Activated naive CD4-positive, alpha-beta T cell treated with anti-CD3 and anti-CD28 coated beads, Interleukin-2, amount 50 U/mL, for 72 hours (primary cell): ENCODE results near the gene ATL3. TPM values are rescaled to one million over a fixed set of nuclear protein-coding genes. Genes with fewer than 3 reads are reported as not detected.
"Not testable (repeated sequence)": the region's sequence is repeated elsewhere in the genome, so short reads cannot be mapped to it uniquely, and the experiment has no call there.

Experiments used
- ATAC-seq, 2 donors: fragments of 150-1000 bp; cut with Tn5 transposase; 2 replicates each; pipeline ENCODE4 v1.10.0; 2021; ENCODE audit warnings: mild to moderate bottlenecking in 2 of 2, moderate library complexity in 2 of 2
- DNase-seq, 2 donors: peaks; one replicate each; pipeline ENCODE4 v3.0.0; 2021 to 2022; ENCODE audit warnings: low spot score in 2 of 2
- H3K27ac Mint-ChIP-seq, 2 donors: one replicate each; pipeline ENCODE4 v1.8.0; 2022; ENCODE audit warnings: mild to moderate bottlenecking in 2 of 2, mixed read lengths in 2 of 2
- H3K36me3 Mint-ChIP-seq, 2 donors: one replicate each; pipeline ENCODE4 v1.8.0; 2022; ENCODE audit warnings: mixed read lengths in 2 of 2
- H3K9me3 Mint-ChIP-seq, 2 donors: one replicate each; pipeline ENCODE4 v1.8.0; 2022; ENCODE audit warnings: mixed read lengths in 2 of 2
- total RNA-seq, 2 donors: library from RNA; stranded (reverse); gene quantifications; one replicate each; pipeline ENCODE4 v1.2.3, GENCODE V29; 2022

ATL3 gene
- total RNA-seq, 2 donors from 2014 or later, result 14.5 to 26.9 TPM

DNA sequence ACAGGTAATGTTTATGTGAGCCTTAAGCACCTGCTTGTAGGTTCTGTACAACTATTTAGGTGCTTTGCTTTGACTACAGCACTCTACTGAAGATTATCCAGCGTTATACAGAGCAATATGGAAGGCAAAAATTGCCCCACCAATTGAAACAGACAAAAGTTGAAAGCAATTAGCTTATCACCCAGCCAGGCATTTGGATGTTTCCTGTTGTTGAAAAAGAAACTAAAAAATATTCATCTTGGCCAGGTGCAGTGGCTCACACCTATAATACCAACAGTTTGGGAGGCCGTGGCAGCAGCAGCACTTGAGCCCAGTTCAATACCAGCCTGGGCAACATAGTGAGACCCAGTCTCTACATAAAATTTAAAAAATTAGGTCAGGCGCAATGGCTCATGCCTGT, 18.5 kb downstream of the ATL3 start:
- H3K36me3 Mint-ChIP-seq, result peaks cover 0 to 16% of the 10 kb centered on the region in 2 donors

DNA sequence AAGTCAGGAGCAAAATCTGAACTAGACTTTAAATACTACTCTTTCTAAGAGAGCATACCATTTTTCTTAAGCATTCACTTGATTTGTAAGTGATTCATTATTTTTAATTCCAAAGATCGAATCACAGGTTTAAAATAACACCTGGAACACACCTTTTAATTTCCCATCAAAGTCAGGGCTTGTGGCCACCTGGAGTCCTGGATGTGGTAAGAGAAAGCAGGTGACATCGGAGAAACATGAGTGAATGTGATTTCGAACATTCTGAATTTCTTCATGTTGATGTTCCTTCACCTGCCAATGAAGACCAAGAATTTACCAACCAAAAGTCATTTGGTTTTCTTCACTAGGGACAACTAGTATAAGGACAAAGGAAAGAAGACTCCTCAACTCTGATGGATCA, 28.0 kb downstream of the ATL3 start:
- no peak for DNase-seq
- H3K27ac Mint-ChIP-seq, result no peak overlapping the region
- no peak for ATAC-seq
- H3K9me3 Mint-ChIP-seq, result no peaks in the 10 kb centered on the region
- no peaks in the 10 kb centered on the region for H3K36me3 Mint-ChIP-seq

More for the DNA sequence above, 18.5 kb downstream of the ATL3 start:
- Mint-ChIP-seq H3K9me3 (no peaks in the 10 kb centered on the region), H3K27ac (peak overlapping the region in 1 of 2 donors; percentile 18)
- DNase-seq (no peak), ATAC-seq (no peak)

DNA sequence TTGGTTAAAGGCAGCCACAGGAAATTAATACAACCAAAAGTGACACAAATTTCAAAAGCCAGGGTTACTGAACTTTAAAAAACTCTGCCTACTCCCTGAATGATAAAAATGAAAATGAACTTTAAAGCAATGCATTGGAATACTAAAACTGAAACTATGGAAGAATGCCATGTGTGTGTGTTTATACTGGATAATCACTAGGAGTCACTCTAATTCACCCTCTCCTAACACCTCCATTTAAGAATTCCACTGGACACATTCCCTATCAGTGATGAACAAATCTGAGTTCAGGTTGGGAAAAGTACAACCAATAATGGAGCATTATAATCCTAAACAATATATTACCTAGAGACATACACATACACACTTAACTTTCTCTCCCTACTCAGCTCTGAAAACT, 29.4 kb downstream of the ATL3 start:
- H3K9me3 Mint-ChIP-seq, result no peaks in the 10 kb centered on the region
- H3K27ac Mint-ChIP-seq, result no peak overlapping the region

DNA sequence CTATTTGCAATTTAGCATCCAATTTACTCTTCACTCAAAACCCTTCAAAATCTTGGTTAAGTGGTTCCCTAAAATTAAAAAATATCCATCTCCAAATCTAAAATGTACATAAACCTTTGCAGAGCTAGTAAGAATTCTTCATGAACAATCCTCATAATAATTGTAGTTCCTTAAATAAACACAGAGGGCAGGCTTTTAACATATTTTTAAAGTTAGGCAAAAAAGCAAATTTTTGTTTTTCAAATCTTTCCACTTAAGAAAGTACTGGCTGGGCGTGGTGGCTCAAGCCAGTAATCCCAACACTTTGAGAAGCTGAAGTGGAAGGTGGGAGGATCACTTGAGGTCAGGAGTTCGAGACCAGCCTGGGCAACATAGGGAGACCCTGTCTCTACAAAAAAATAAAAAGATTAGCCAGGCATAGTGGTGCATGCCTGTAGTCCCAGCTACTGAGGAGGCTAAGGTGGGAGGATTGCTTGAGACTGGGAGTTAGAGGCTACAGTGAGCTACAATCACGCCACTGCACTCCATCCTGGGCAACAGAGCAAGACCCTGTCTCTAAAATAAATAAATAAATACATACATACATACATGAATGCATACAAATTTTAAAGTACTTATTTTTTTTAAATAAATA, 31.9 kb downstream of the ATL3 start:
- DNase-seq, result no peak
- Mint-ChIP-seq H3K9me3 (no peaks in the 10 kb centered on the region), H3K36me3 (peaks cover 0 to 6% of the 10 kb centered on the region in 2 donors), H3K27ac (no peak overlapping the region)
- ATAC-seq, result no peak

More for the DNA sequence above, 29.4 kb downstream of the ATL3 start:
- ATAC-seq (no peak), DNase-seq (no peak)
- no peaks in the 10 kb centered on the region for H3K36me3 Mint-ChIP-seq

DNA sequence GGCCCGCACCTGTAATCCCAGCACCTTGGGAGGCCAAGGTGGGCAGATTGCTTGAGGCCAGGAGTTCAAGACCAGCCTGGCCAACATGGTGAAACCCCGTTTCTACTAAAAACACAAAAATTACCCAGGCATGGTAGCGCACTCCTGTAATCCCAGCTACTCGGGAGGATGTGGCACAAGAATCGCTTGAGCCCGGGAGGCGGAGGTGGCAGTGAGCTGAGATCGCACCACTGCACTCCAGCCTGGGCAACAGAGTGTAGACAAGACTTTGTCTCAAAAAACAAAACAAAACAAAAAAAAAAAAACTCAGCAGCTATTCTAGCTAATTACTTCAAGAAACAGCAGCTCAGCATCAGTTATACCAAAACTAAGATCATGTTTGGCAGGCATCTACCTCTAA, 32.7 kb downstream of the ATL3 start:
- H3K36me3 Mint-ChIP-seq, ATAC-seq, H3K27ac Mint-ChIP-seq, H3K9me3 Mint-ChIP-seq, DNase-seq: not testable (repeated sequence)

DNA sequence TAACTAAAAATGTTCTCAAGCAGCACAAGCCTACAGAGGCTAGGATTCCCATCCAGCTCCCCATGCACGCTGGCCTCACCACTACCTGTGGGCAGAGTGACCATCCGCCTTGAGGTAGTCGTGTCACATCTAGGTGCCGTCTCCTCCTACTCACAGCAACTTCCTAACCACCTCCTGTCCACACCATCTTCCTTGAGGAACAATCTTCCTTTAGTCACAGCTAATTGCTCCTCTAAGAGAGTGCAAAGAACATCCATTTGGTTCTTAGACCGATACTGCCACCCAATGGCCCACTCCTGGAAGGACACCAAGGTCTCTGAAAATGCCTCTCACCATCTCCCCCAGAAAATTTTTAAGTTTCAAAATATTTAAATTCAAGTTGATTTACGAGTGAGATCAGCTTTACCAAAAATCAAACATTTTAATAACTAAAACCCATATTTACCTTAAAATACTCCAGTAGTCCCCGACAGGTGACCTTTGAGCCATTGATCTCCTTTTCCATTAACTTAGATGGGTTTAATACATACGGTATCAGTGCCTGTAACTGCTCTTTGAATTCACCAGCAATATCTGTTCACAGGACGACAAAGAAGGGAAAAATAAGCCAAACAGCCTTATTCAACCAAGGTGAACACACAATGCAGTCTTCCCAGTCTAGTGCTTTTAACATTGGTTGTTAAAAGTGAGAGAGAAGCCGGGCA, 35.3 kb downstream of the ATL3 start:
- peaks cover 0 to 14% of the 10 kb centered on the region in 2 donors for H3K36me3 Mint-ChIP-seq
- ATAC-seq (peak; percentile 55 to 64), DNase-seq (peak in 1 of 2 donors; percentile 59)
- no peaks in the 10 kb centered on the region for H3K9me3 Mint-ChIP-seq
- no peak overlapping the region for H3K27ac Mint-ChIP-seq

DNA sequence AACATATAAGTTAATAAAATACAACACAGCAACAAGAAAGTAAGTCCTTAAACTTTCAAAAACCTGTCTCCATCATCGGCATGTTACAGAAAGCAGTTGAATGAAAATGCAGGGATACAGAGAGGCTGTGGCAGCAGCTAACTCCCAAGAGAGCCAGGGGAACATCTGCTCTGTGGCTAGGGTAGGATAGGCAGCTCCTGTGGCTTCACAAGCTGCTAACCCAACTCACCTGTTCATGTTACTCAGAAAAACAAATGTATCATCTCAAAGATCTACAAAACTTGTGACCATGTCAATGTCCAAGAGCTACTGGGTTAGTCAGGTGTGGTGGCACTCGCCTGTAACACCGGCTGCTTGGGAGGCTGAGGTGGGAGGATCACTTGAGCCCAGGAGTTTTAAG, 41.8 kb downstream of the ATL3 start:
- ATAC-seq (no peak), DNase-seq (no peak)
- Mint-ChIP-seq H3K36me3 (peaks cover 7 to 22% of the 10 kb centered on the region in 2 donors), H3K9me3 (no peaks in the 10 kb centered on the region), H3K27ac (no peak overlapping the region)

DNA sequence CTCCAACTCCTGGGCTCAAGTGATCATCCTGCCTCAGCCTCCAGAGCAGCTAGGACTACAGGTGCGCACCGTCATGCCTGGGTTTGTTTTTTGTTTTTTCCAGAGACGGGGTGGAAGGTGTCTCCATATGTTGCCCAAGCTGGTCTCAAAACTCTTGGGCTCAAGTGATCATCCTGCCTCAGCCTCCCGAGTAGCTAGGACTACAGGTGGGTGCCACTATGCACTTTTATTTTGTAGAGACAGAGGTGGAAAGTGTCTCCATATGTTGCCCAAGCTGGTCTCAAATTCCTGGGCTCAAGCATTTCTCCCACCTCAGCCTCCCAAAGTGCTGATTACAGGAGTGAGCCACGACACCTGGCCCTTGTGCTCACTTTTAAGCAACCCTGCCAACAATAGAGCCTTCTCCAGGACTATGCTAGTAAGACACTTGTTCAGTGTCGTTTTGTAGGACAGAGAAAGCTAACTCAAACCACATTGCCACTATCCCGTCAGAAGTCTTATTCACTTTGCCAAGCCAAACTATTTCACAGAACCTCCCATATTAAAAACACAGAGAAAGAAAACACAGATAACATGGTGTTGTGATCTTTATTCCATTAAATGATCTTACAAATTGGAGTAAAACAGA, 47.5 kb downstream of the ATL3 start:
- peaks cover 0 to 1% of the 10 kb centered on the region in 2 donors for H3K36me3 Mint-ChIP-seq
- H3K9me3 Mint-ChIP-seq, result no peaks in the 10 kb centered on the region
- no peak overlapping the region for H3K27ac Mint-ChIP-seq
- DNase-seq, result no peak
- ATAC-seq, result no peak

DNA sequence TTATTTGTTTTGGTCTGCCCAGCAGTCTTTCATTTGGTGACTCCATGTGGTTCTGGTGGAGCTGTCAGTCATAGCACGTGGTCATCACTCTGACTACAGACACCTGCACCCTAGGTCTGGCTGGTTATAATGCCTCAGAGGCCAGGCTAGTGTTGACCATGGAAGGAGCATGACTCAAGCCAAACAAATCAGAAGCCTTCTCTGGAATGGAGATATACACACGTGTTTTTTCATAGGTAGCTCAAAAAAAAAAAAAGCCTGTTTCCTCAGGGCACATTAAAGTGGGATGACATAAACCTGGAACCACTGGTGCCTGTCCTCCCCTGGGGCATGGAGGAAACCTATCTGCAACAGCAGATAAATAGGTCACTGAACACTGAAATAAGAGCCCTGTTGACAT, 48.9 kb downstream of the ATL3 start:
- ATAC-seq (no peak), DNase-seq (no peak)
- no peaks in the 10 kb centered on the region for H3K9me3 Mint-ChIP-seq
- no peak overlapping the region for H3K27ac Mint-ChIP-seq
- H3K36me3 Mint-ChIP-seq, result no peaks in the 10 kb centered on the region

DNA sequence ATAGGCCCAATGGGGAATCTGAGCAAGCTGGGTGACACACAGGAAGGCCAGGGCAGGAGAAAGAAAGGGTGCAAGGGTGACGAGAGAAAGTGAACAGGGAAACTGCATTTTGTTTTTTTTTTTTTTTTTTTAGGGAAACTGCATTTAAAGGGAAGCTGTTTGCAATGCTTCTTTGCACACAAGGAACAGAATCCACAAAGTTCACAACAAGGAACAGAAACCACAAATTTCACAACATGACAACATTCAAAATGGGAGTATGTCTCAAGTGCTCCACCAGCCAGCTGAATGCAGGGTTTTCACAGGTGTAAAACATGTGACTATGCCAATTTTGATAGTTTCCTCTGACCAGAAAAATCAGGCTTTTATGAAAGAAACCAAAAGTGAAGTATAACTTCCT, 50.1 kb downstream of the ATL3 start:
- Mint-ChIP-seq H3K27ac (no peak overlapping the region), H3K9me3 (no peaks in the 10 kb centered on the region), H3K36me3 (no peaks in the 10 kb centered on the region)
- no peak for DNase-seq
- ATAC-seq, result no peak

DNA sequence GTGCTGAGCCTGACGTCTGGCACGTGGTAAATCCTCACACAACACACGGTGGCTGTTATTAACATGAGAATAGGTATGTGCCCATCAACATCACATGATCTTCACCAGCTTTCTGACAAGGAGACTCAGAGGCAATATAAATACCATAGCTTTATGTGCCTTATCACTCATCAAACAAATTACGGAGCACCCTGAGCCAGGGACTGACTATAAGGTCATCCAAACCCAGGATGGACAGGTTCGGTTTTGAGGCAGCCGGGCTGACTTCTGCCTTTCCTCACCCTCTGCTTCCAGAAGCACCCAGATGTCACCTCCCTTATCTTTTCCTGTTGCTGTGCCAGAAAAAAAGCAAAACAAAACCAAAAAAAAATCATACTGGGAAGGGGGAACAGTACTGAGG, 51.2 kb downstream of the ATL3 start:
- Mint-ChIP-seq H3K36me3 (no peaks in the 10 kb centered on the region), H3K27ac (no peak overlapping the region), H3K9me3 (no peaks in the 10 kb centered on the region)
- ATAC-seq, result no peak
- no peak for DNase-seq

DNA sequence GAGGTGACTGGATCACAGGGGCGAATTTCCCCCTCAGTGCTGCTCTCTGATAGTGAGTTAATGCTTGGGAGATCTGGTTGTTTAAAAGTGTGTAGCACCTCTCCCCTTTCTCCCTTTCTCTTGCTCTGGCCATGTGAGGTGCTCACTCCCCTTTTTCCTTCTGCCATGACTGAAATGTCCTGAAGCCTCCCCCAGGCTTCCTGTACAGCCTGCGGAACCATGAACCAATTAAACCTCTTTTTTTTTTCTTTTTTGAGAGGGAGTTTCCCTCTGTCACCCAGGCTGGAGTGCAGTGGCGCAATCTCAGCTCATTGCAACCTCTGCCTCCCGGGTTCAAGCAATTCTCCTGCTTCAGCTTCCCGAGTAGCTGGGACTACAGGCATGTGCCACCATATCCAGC, 53.5 kb downstream of the ATL3 start:
- not testable (repeated sequence) for H3K27ac Mint-ChIP-seq, DNase-seq, H3K9me3 Mint-ChIP-seq, H3K36me3 Mint-ChIP-seq, ATAC-seq

DNA sequence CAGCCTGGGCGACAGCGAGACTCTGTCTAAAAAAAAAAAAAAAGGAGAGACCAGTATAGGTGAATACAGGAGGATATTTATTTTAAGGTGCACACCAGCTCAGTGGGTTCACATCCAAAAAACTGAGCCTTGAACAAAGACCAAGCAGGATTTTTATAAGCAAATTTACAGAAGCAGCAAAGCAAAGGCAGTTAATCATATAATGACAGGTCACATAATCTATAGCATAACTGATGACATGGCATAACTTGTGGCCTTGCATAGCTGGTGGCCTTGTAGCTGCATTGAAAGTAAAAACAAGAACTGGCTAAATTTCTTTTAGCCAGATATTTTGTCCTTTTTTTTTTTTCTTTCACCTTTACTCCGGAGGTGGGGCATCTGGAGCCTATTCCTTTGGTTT, 54.2 kb downstream of the ATL3 start:
- ATAC-seq, result no peak
- no peaks in the 10 kb centered on the region for H3K36me3 Mint-ChIP-seq

DNA sequence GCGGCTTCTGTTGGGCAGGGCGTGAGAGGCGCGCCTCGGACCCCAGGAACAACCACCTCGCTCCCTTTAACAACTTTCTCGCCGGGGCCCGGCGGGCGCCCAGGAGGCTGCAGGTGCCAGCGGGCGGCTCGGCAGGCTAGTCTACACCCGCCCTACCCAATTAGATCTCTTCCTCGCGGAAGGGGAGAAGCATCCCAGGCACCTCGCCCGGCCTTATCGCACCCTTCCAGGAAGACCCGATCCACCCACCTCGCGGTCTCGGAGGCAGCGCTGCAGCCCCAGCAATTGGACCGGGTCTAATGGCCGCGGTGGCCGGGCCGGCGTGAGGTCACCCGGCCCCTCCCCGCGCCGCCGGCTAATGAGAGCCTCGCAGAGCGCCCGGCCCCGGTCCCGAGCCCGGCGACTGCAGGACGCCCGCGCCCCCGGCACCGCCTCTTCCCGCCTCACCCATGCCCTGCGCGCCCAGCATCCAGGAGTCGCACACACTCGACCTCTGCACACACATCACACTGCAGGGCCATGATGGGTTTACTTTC, 57.0 kb downstream of the ATL3 start, which contains the start of gene PLAAT3:
TSS of gene PLAAT3 (minus strand) at position 298 of the 536 bp plus-strand sequence. CDS start 419 bp downstream, outside the sequence.
- Mint-ChIP-seq H3K27ac (peak within 1 kb of the TSS in 1 of 2 donors; percentile 77), H3K9me3 (no peaks in the 10 kb centered on the region), H3K36me3 (no peaks in the 10 kb centered on the region)
- ATAC-seq (peak; percentile 82 to 88), DNase-seq (peak; percentile 34 to 65)

More for the DNA sequence above, 54.2 kb downstream of the ATL3 start:
- no peak overlapping the region for H3K27ac Mint-ChIP-seq
- H3K9me3 Mint-ChIP-seq, result no peaks in the 10 kb centered on the region
- DNase-seq, result no peak

DNA sequence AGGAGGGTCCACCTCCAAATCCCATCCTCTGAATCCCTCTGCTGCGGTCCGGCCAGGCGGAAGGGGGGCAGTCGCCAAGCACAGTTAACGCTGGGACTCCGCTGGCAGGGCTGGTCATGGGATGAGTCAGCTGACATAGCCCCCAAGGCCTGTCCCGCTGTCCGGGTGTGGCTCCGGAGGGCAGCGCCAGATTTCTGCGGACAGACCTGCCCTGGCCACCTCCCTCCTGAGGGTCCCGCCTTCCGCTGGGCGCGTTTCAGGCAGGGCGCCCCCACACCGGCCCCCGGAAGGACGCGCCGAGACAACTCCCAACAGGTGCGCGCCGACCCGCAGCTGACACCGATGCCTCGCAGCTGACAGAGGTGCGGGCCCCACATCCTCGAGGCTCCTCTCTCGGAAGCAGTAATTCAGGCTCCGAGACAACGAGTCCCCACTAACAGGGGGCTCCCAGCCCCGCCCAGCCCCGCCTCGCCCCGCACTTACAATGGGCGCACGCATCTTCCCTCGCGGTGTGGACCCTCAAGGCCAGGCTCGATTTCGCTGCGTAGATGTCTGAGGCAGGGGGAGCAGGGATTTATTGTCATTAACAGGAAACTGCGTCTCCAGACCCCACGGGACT, 57.5 kb downstream of the ATL3 start:
- ATAC-seq (peak; percentile 59 to 63), DNase-seq (no peak)
- H3K36me3 Mint-ChIP-seq, result no peaks in the 10 kb centered on the region
- H3K27ac Mint-ChIP-seq, result peak overlapping the region in 1 of 2 donors; percentile 77
- H3K9me3 Mint-ChIP-seq, result no peaks in the 10 kb centered on the region

DNA sequence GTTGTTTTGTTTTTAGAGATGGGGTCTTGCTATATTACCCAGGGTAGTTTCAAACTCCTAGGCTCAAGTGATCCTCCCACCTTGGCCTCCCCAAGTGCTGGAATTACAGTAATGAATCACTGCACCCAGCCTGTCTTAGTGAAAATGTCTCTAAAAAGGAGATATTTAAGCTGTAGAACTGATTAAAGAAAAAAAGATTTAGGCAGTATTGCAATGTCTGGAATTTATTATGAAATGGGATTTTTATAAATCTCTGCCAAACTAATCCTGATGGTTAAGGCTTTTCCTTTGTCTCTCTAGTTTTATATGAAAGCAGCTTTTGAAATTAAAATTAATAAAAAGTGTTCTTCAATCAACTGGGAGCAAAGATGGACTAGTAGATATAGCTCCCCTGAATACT, 59.0 kb downstream of the ATL3 start:
- Mint-ChIP-seq H3K27ac (no peak overlapping the region), H3K9me3 (no peaks in the 10 kb centered on the region), H3K36me3 (no peaks in the 10 kb centered on the region)
- DNase-seq (no peak), ATAC-seq (no peak)

DNA sequence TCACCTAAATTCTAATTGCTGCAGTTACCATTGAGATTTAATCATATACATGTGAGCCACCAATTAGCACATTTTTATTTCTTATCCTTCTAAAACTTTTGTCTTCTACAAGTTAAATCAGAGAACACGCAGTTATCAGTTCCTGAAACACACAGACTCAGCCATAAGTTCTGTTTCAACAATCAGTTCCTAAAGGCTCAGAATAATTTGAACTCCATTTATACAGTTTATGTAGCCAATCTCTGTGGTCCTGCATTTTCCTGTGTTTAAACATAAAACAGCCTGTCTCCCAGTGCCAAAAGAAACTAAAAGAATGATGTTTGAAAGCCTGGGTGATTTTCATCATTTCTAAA, 59.8 kb downstream of the ATL3 start:
- ATAC-seq, result no peak
- DNase-seq, result no peak
- Mint-ChIP-seq H3K9me3 (no peaks in the 10 kb centered on the region), H3K27ac (no peak overlapping the region), H3K36me3 (no peaks in the 10 kb centered on the region)
